HEK293 (cell line): Measurements from ENCODE around the gene CLDN6.
"Not testable (repeated sequence)": the region's sequence is repeated elsewhere in the genome, so short reads cannot be mapped to it uniquely, and the experiment has no call there.

Experiments
- CTCF ChIA-PET: fragments of 350-600 bp; formaldehyde crosslinking; extraction: SDS; loops from one replicate; lab custom pipeline; 2021; ENCODE audit warnings: antibody characterized with exemption; lab: Yijun Ruan, JAX
- POLR2A ChIA-PET: fragments of 300-600 bp; formaldehyde crosslinking; extraction: SDS; loops from one replicate; lab custom pipeline; 2020; ENCODE audit warnings: antibody characterized with exemption, inconsistent platforms; lab: Yijun Ruan, JAX
- H3K27ac ChIP-seq: fragments of 200-500 bp; sonication (Bioruptor generic); 2 replicates; pipeline ENCODE4 v1.5.1; 2014; ENCODE audit warnings: low read depth, low read length, control low read depth, inconsistent platforms; ENCODE audit errors: extremely low read depth
- H3K36me3 ChIP-seq, 2 experiments: fragments of 200-500 bp in 1 of 2; sonication (Bioruptor generic) in 1 of 2; 1 replicate in 1 of 2; 2 replicates in 1 of 2; pipeline ENCODE4 v1.5.1; 2014 to 2017; ENCODE audit warnings: inconsistent platforms in 2 of 2, low read length in 2 of 2; ENCODE audit not compliant: control insufficient read depth in 2 of 2, insufficient read depth in 1 of 2
- H3K4me1 ChIP-seq: fragments of 200-500 bp; sonication (Bioruptor generic); 2 replicates; pipeline ENCODE4 v1.5.1; 2014; ENCODE audit warnings: mild to moderate bottlenecking, low read length, inconsistent platforms; ENCODE audit not compliant: control insufficient read depth, insufficient read depth
- H3K4me3 ChIP-seq: 2 replicates; pipeline ENCODE4 v1.5.1; 2011; ENCODE audit warnings: low read depth, mild to moderate bottlenecking, control low read depth, low read length, moderate library complexity
- H3K9me3 ChIP-seq: fragments of 200-500 bp; sonication (Bioruptor generic); 2 replicates; pipeline ENCODE4 v1.5.1; 2014; ENCODE audit warnings: low read depth, low read length, inconsistent platforms; ENCODE audit not compliant: control insufficient read depth, insufficient read depth
- KLF9 ChIP-seq: fragments of 450-650 bp; formaldehyde crosslinking; IDR thresholded peaks from 2 replicates; pipeline ENCODE4 v1.5.1; 2016; ENCODE audit warnings: missing biosample characterization, missing genetic modification characterization, low read depth
- PRDM4 ChIP-seq: fragments of 450-650 bp; formaldehyde crosslinking; IDR thresholded peaks from 2 replicates; pipeline ENCODE4 v1.5.1; 2017; ENCODE audit warnings: missing biosample characterization, missing genetic modification characterization
- RBAK ChIP-seq: fragments of 450-650 bp; formaldehyde crosslinking; IDR thresholded peaks from 2 replicates; pipeline ENCODE4 v1.5.1; 2016; ENCODE audit warnings: missing biosample characterization, missing genetic modification characterization
- TCF7L2 ChIP-seq: IDR thresholded peaks from 2 replicates; pipeline ENCODE4 v1.6.1; 2011; ENCODE audit warnings: low read depth, mild to moderate bottlenecking, inconsistent platforms, low read length, moderate library complexity, borderline replicate concordance
- ZBTB21 ChIP-seq: fragments of 450-650 bp; formaldehyde crosslinking; IDR thresholded peaks from 2 replicates; pipeline ENCODE4 v1.5.1; 2017; ENCODE audit warnings: missing biosample characterization, missing genetic modification characterization
- ZBTB26 ChIP-seq: fragments of 450-650 bp; formaldehyde crosslinking; optimal IDR thresholded peaks from 2 replicates; pipeline ENCODE3; 2016; ENCODE audit warnings: missing biosample characterization, mild to moderate bottlenecking, missing genetic modification characterization
- ZBTB8A ChIP-seq: fragments of 450-650 bp; formaldehyde crosslinking; IDR thresholded peaks from 2 replicates; pipeline ENCODE4 v1.5.1; 2016; ENCODE audit warnings: missing biosample characterization, missing genetic modification characterization
- ZEB2 ChIP-seq: fragments of 450-650 bp; formaldehyde crosslinking; IDR thresholded peaks from 2 replicates; pipeline ENCODE4 v1.5.1; 2016; ENCODE audit warnings: missing biosample characterization, missing genetic modification characterization
- ZNF169 ChIP-seq: fragments of 450-650 bp; formaldehyde crosslinking; IDR thresholded peaks from 2 replicates; pipeline ENCODE4 v1.5.1; 2016; ENCODE audit warnings: missing biosample characterization, missing genetic modification characterization
- ZNF394 ChIP-seq: fragments of 450-650 bp; formaldehyde crosslinking; IDR thresholded peaks from 2 replicates; pipeline ENCODE4 v1.5.1; 2016; ENCODE audit warnings: missing biosample characterization, missing genetic modification characterization, mild to moderate bottlenecking, moderate library complexity, borderline replicate concordance
- ZNF488 ChIP-seq: fragments of 450-650 bp; formaldehyde crosslinking; IDR thresholded peaks from 2 replicates; pipeline ENCODE4 v1.5.1; 2016; ENCODE audit warnings: missing biosample characterization, missing genetic modification characterization
- ZNF514 ChIP-seq: fragments of 450-650 bp; formaldehyde crosslinking; IDR thresholded peaks from 2 replicates; pipeline ENCODE4 v1.5.1; 2016; ENCODE audit warnings: missing biosample characterization, missing genetic modification characterization
- ZNF548 ChIP-seq: fragments of 450-650 bp; formaldehyde crosslinking; IDR thresholded peaks from 2 replicates; pipeline ENCODE4 v1.5.1; 2016; ENCODE audit warnings: missing biosample characterization, missing genetic modification characterization
- ZNF561 ChIP-seq: fragments of 450-650 bp; IDR thresholded peaks from 2 replicates; pipeline ENCODE4 v1.5.1; 2018; ENCODE audit warnings: missing biosample characterization, missing genetic modification characterization, borderline replicate concordance
- ZNF629 ChIP-seq: fragments of 450-650 bp; formaldehyde crosslinking; IDR thresholded peaks from 2 replicates; pipeline ENCODE4 v1.5.1; 2017; ENCODE audit warnings: missing biosample characterization, missing genetic modification characterization
- ZNF692 ChIP-seq: fragments of 450-650 bp; formaldehyde crosslinking; IDR thresholded peaks from 2 replicates; pipeline ENCODE4 v1.5.1; 2016; ENCODE audit warnings: missing biosample characterization, missing genetic modification characterization
- ZNF791 ChIP-seq: fragments of 450-650 bp; formaldehyde crosslinking; IDR thresholded peaks from 2 replicates; pipeline ENCODE4 v1.5.1; 2016; ENCODE audit warnings: missing biosample characterization, missing genetic modification characterization
- ZNF792 ChIP-seq: fragments of 450-650 bp; formaldehyde crosslinking; IDR thresholded peaks from 2 replicates; pipeline ENCODE4 v1.5.1; 2016; ENCODE audit warnings: missing biosample characterization, missing genetic modification characterization
- ZNF830 ChIP-seq: fragments of 450-650 bp; IDR thresholded peaks from 2 replicates; pipeline ENCODE4 v1.5.0; 2018; ENCODE audit warnings: missing biosample characterization, missing genetic modification characterization, low read depth, mild to moderate bottlenecking, moderate library complexity
- ZSCAN23 ChIP-seq: fragments of 450-650 bp; formaldehyde crosslinking; IDR thresholded peaks from 2 replicates; pipeline ENCODE4 v1.5.1; 2016; ENCODE audit warnings: missing biosample characterization, missing genetic modification characterization
- ZXDB ChIP-seq: fragments of 450-650 bp; formaldehyde crosslinking; IDR thresholded peaks from 2 replicates; pipeline ENCODE4 v1.5.1; 2016; ENCODE audit warnings: missing biosample characterization, missing genetic modification characterization
- TF ChIP-seq, protein P1 (sequence below): IDR thresholded peaks from 2 replicates; pipeline ENCODE4 v1.6.1; 2011; ENCODE audit warnings: mild to moderate bottlenecking, low read depth, low read length, borderline replicate concordance
- TF ChIP-seq, protein P2 (sequence below): fragments of 450-650 bp; formaldehyde crosslinking; IDR thresholded peaks from 2 replicates; pipeline ENCODE4 v1.5.1; 2017; ENCODE audit warnings: missing biosample characterization, missing genetic modification characterization

CLDN6 gene

GRCh38 chr16:3054965-3055733, 37.2 kb upstream of the CLDN6 start:
- Histone ChIP-seq H3K27ac (no peak overlapping the region), H3K4me3 (no peak overlapping the region), H3K4me1 (peaks cover 3% of the 10 kb centered on the region), H3K9me3 (no peaks in the 10 kb centered on the region), H3K36me3 (peaks cover 0 to 21% of the 10 kb centered on the region in 2 experiments; a peak in 2 of 3 replicates)
- CTCF ChIA-PET, result interaction anchor here (0.6 to 1.1 kb wide), 2 partner anchors 7 to 75 kb away, joined by 5 to 6 read pairs; no protein-coding TSS in a partner anchor
- no peak for TF ChIP-seq ZXDB (tag by site-specific recombination)
- no peak for TF ChIP-seq ZNF830 (tag by site-specific recombination)
- 0 out of 2 replicates have a peak, but pooled peaks have one; percentile 18 for TF ChIP-seq ZBTB8A
- no peak for TF ChIP-seq ZNF169 (tag by site-specific recombination)
- TF ChIP-seq ZNF791 (tag by site-specific recombination), result no peak
- no peak for TF ChIP-seq ZSCAN23
- TF ChIP-seq ZNF561 (tag by site-specific recombination), result no peak
- no peak for TF ChIP-seq TCF7L2
- TF ChIP-seq RBAK (tag by site-specific recombination), result no peak
- no peak for TF ChIP-seq ZNF692 (tag by site-specific recombination)
- TF ChIP-seq, protein P1, sequence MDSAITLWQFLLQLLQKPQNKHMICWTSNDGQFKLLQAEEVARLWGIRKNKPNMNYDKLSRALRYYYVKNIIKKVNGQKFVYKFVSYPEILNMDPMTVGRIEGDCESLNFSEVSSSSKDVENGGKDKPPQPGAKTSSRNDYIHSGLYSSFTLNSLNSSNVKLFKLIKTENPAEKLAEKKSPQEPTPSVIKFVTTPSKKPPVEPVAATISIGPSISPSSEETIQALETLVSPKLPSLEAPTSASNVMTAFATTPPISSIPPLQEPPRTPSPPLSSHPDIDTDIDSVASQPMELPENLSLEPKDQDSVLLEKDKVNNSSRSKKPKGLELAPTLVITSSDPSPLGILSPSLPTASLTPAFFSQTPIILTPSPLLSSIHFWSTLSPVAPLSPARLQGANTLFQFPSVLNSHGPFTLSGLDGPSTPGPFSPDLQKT, result no peak
- TF ChIP-seq KLF9, result no peak
- TF ChIP-seq ZNF548, result no peak
- TF ChIP-seq ZEB2 (tag by site-specific recombination), result no peak
- 0 out of 2 replicates have a peak, but pooled peaks have one; percentile 18 for TF ChIP-seq ZNF629 (tag by site-specific recombination)
- no peak for TF ChIP-seq PRDM4 (tag by site-specific recombination)
- no peak for TF ChIP-seq ZNF394
- no peak for TF ChIP-seq ZBTB26 (tag by site-specific recombination)
- TF ChIP-seq, protein P2, sequence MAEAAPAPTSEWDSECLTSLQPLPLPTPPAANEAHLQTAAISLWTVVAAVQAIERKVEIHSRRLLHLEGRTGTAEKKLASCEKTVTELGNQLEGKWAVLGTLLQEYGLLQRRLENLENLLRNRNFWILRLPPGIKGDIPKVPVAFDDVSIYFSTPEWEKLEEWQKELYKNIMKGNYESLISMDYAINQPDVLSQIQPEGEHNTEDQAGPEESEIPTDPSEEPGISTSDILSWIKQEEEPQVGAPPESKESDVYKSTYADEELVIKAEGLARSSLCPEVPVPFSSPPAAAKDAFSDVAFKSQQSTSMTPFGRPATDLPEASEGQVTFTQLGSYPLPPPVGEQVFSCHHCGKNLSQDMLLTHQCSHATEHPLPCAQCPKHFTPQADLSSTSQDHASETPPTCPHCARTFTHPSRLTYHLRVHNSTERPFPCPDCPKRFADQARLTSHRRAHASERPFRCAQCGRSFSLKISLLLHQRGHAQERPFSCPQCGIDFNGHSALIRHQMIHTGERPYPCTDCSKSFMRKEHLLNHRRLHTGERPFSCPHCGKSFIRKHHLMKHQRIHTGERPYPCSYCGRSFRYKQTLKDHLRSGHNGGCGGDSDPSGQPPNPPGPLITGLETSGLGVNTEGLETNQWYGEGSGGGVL (tag by site-specific recombination), result no peak
- no peak for TF ChIP-seq ZNF792 (tag by site-specific recombination)
- peak; percentile 31; the same call in 1 of the 2 replicates for TF ChIP-seq ZBTB21
- no peak for TF ChIP-seq ZNF514 (tag by site-specific recombination)
- no peak for TF ChIP-seq ZNF488
- POLR2A ChIA-PET, result interaction anchor here (0.6 kb wide), 1 partner anchor 80 kb away, joined by 9 read pairs; the partner anchor contains the start of gene ZNF213

DNA sequence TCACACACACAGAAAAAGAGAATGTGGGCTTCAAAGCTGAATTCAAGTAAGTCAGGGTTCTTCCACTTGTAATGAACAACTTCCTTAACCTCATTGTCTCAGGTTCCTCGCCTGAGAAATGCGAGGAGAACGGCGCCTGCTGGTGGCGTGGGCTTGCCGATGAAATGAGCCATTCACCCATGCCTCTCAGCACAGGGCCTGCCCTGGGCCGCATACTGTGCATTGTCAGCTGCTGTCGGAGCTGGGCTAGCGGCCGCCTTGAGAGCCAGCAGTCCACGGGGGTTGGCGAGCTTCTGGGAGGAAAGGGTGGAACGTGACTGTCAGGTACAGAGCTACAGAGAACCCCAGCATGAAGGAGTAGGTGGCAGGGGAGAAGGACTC, 35.3 kb upstream of the CLDN6 start:
- H3K4me1 ChIP-seq, POLR2A ChIA-PET, CTCF ChIA-PET, H3K9me3 ChIP-seq, H3K27ac ChIP-seq, H3K4me3 ChIP-seq: not testable (repeated sequence)
- H3K36me3 ChIP-seq, result peaks cover 0 to 21% of the 10 kb centered on the region in 2 experiments; a peak in 2 of 3 replicates
